ENCODE measurements around the gene CAPN13. TPM values are rescaled to one million over a fixed set of nuclear protein-coding genes. Genes with fewer than 3 reads are reported as not detected.

CAPN13 gene
- total and polyA plus RNA-seq, 10 of the 15 experiments (the other 5 are each of a cell fraction or from before 2014, with no cell fraction given) = 0.03 to 0.10 (median 0.06) TPM; not detected in 7

DNA sequence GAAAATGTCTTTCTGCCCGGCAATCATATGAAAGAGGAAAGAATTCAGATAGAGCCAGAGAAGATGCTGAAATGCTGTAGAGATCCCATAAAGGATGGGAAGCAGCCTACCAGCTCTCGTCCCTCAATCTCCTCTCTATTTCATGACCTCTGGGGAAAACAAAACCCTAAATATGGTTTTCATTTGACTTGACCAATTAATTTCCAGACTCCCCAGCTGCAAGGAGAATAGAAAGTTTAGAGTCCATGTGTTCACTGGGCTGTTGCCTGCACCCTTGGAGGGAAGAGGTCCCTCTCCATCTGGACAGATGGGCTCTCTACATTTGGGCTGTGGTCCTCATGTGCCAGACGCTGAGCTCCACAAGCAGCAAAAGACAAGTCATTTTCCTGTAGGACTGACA, 40.6 kb downstream of the CAPN13 start:
- Histone ChIP-seq H2AFZ (ENCODE audit: control insufficient read depth, low read depth, low read length) (no peak overlapping the region), H3K9ac (ENCODE audit: control insufficient read depth, insufficient read depth, low read length) (no peak overlapping the region), H3K36me3 (ENCODE audit: control insufficient read depth in 2 of 2, insufficient read depth in 2 of 2, low read length in 1 of 2) (no peaks in the 10 kb centered on the region), H3K27me3 (replicated peaks in 1 of 2; ENCODE audit: control insufficient read depth in 2 of 2, insufficient read depth in 2 of 2, low read length in 1 of 2) (peaks cover 0 to 4% of the 10 kb centered on the region in 2 experiments; a peak in 3 of 4 replicates), H3K27ac (ENCODE audit: control insufficient read depth, insufficient read depth) (no peak overlapping the region), H4K20me1 (ENCODE audit: control insufficient read depth, insufficient read depth) (no peaks in the 10 kb centered on the region; the same call in 1 of the 2 replicates), H3K79me2 (ENCODE audit: control insufficient read depth, insufficient read depth, low read length) (no peaks in the 10 kb centered on the region), H3K4me3 (no peak overlapping the region), H3K9me3 (replicated peaks; ENCODE audit: control insufficient read depth, insufficient read depth, low read length) (no peaks in the 10 kb centered on the region), H3K4me2 (ENCODE audit: control insufficient read depth, insufficient read depth) (no peak overlapping the region), H3K4me1 (ENCODE audit: control insufficient read depth, insufficient read depth, low read length) (no peaks in the 10 kb centered on the region)
- no peak for DNase-seq (ENCODE audit: low read depth, low spot score)
- CTCF ChIA-PET = interaction anchor here (1.2 kb wide), 1 partner anchor 10 kb away, joined by 3 read pairs; no protein-coding TSS in a partner anchor
- FAIRE-seq = no peak
- SMC1A ChIA-PET (ENCODE audit: uncharacterized antibody, unreplicated experiment) = no interaction called here
- RAD21 ChIA-PET (ENCODE audit: unreplicated experiment) = no interaction called here
- in situ Hi-C loops (cut with MboI) = no loop called here
- intact Hi-C loops (cut with micrococcal nuclease; ENCODE audit: unreplicated experiment) = no loop called here
- POLR2A ChIA-PET = no interaction called here
- BruUV-seq (replicated peaks) = no TSS peak
- no peak for ATAC-seq
- WGBS (ENCODE audit: insufficient coverage, insufficient replicate concordance, low lambda C conversion rate, missing lambda C conversion rate) = 11% methylated on average over 3 of the region's 3 CpGs
- TF ChIP-seq, protein P1, sequence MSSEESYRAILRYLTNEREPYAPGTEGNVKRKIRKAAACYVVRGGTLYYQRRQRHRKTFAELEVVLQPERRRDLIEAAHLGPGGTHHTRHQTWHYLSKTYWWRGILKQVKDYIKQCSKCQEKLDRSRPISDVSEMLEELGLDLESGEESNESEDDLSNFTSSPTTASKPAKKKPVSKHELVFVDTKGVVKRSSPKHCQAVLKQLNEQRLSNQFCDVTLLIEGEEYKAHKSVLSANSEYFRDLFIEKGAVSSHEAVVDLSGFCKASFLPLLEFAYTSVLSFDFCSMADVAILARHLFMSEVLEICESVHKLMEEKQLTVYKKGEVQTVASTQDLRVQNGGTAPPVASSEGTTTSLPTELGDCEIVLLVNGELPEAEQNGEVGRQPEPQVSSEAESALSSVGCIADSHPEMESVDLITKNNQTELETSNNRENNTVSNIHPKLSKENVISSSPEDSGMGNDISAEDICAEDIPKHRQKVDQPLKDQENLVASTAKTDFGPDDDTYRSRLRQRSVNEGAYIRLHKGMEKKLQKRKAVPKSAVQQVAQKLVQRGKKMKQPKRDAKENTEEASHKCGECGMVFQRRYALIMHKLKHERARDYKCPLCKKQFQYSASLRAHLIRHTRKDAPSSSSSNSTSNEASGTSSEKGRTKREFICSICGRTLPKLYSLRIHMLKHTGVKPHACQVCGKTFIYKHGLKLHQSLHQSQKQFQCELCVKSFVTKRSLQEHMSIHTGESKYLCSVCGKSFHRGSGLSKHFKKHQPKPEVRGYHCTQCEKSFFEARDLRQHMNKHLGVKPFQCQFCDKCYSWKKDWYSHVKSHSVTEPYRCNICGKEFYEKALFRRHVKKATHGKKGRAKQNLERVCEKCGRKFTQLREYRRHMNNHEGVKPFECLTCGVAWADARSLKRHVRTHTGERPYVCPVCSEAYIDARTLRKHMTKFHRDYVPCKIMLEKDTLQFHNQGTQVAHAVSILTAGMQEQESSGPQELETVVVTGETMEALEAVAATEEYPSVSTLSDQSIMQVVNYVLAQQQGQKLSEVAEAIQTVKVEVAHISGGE (CRISPR knock-in tag; IDR thresholded peaks at IDR 0.05) = no peak
- TF ChIP-seq SUZ12 (IDR thresholded peaks at IDR 0.05; ENCODE audit: unreplicated experiment) (no peak), ATF3 (IDR thresholded peaks at IDR 0.05; ENCODE audit: borderline replicate concordance, extremely low read depth, low read depth, low read length) (no peak), MTA3 (IDR thresholded peaks at IDR 0.05; ENCODE audit: borderline replicate concordance, low read length) (no peak), KDM1A (IDR thresholded peaks at IDR 0.05; ENCODE audit: borderline replicate concordance) (no peak), CBX3 (IDR thresholded peaks at IDR 0.05; ENCODE audit: borderline replicate concordance, low read depth) (no peak), JUND (IDR thresholded peaks at IDR 0.05; ENCODE audit: low read depth, low read length) (no peak), IRF5 (IDR thresholded peaks at IDR 0.05; ENCODE audit: borderline replicate concordance) (no peak), ZBTB4 (CRISPR knock-in tag; IDR thresholded peaks at IDR 0.05) (no peak), ZBTB40 (IDR thresholded peaks at IDR 0.05; ENCODE audit: borderline replicate concordance) (no peak)

Data from GM12878 (cell line).